Measurements from ENCODE around the gene ROBO1.

GRCh38 chr3:78569804-78570203 is 1198.0 kb downstream of the ROBO1 start:
- TF ChIP-seq EZH2phosphoT487 (IDR thresholded peaks at IDR 0.05; ENCODE audit: insufficient read depth, low read depth) (no peak), EZH2 (IDR thresholded peaks at IDR 0.05; ENCODE audit: insufficient read depth, poor library complexity, severe bottlenecking) (no peak)
